Glutamatergic neuron (in vitro differentiated cells): ENCODE measurements around the gene LIN37. TPM values are rescaled to one million over a fixed set of nuclear protein-coding genes. Genes with fewer than 3 reads are reported as not detected.

Source experiments
- DNase-seq: peaks from one replicate; pipeline ENCODE4 v3.0.0; 2022
- H3K27ac Mint-ChIP-seq: one replicate; pipeline ENCODE4 v1.8.0; 2020; ENCODE audit warnings: mild to moderate bottlenecking, mixed read lengths, inconsistent platforms; ENCODE audit not compliant: unreplicated experiment
- H3K27me3 Mint-ChIP-seq: one replicate; pipeline ENCODE4 v1.8.0; 2020; ENCODE audit warnings: mild to moderate bottlenecking, moderate library complexity, mixed read lengths, inconsistent platforms; ENCODE audit not compliant: unreplicated experiment
- H3K36me3 Mint-ChIP-seq: one replicate; pipeline ENCODE4 v1.8.0; 2020; ENCODE audit warnings: mild to moderate bottlenecking, mixed read lengths, inconsistent platforms; ENCODE audit not compliant: unreplicated experiment
- H3K4me1 Mint-ChIP-seq: one replicate; pipeline ENCODE4 v1.8.0; 2020; ENCODE audit warnings: mild to moderate bottlenecking, low read depth, mixed read lengths, inconsistent platforms; ENCODE audit not compliant: unreplicated experiment
- H3K4me3 Mint-ChIP-seq: one replicate; pipeline ENCODE4 v1.8.0; 2020; ENCODE audit warnings: mild to moderate bottlenecking, mixed read lengths, inconsistent platforms; ENCODE audit not compliant: unreplicated experiment
- H3K9me3 Mint-ChIP-seq: one replicate; pipeline ENCODE4 v1.8.0; 2020; ENCODE audit warnings: mild to moderate bottlenecking, moderate library complexity, mixed read lengths, inconsistent platforms; ENCODE audit not compliant: unreplicated experiment
- total RNA-seq: library from RNA; stranded (reverse); fragmentation: NEBNext Ultra II Directional; extraction: Animal tissue kit (Norgen Biotek cat#: 25700); gene quantifications from one replicate; pipeline ENCODE4 v1.2.1, GENCODE V29; 2021; ENCODE audit not compliant: unreplicated experiment
- TF ChIP-seq, protein P1 (sequence below): fragments of 200-600 bp; sonication (generic); IDR thresholded peaks from one replicate; pipeline ENCODE4 v1.5.0; 2021; ENCODE audit not compliant: partially characterized antibody, unreplicated experiment

LIN37 gene
- total RNA-seq, 1 donor from 2014 or later = 29.8 TPM

- peaks cover 15% of the 10 kb centered on the region for H3K9me3 Mint-ChIP-seq
- DNase-seq = peak; percentile 100
- H3K36me3 Mint-ChIP-seq = peaks cover 12% of the 10 kb centered on the region
- H3K4me3 Mint-ChIP-seq = peak within 1 kb of the TSS; percentile 94
- H3K4me1 Mint-ChIP-seq = peaks cover 18% of the 10 kb centered on the region
- H3K27me3 Mint-ChIP-seq = peaks cover 28% of the 10 kb centered on the region
- peak within 1 kb of the TSS; percentile 92 for H3K27ac Mint-ChIP-seq
- TF ChIP-seq, protein P1, sequence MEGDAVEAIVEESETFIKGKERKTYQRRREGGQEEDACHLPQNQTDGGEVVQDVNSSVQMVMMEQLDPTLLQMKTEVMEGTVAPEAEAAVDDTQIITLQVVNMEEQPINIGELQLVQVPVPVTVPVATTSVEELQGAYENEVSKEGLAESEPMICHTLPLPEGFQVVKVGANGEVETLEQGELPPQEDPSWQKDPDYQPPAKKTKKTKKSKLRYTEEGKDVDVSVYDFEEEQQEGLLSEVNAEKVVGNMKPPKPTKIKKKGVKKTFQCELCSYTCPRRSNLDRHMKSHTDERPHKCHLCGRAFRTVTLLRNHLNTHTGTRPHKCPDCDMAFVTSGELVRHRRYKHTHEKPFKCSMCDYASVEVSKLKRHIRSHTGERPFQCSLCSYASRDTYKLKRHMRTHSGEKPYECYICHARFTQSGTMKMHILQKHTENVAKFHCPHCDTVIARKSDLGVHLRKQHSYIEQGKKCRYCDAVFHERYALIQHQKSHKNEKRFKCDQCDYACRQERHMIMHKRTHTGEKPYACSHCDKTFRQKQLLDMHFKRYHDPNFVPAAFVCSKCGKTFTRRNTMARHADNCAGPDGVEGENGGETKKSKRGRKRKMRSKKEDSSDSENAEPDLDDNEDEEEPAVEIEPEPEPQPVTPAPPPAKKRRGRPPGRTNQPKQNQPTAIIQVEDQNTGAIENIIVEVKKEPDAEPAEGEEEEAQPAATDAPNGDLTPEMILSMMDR = no peak
Measured at GRCh38 chr19:35775298-35776101, 27.1 kb downstream of the LIN37 start, which contains the start of gene ARHGAP33. Gene ARHGAP33 (plus strand): TSS chr19:35775564. CDS start chr19:35775659, 95 bp downstream.

DNA sequence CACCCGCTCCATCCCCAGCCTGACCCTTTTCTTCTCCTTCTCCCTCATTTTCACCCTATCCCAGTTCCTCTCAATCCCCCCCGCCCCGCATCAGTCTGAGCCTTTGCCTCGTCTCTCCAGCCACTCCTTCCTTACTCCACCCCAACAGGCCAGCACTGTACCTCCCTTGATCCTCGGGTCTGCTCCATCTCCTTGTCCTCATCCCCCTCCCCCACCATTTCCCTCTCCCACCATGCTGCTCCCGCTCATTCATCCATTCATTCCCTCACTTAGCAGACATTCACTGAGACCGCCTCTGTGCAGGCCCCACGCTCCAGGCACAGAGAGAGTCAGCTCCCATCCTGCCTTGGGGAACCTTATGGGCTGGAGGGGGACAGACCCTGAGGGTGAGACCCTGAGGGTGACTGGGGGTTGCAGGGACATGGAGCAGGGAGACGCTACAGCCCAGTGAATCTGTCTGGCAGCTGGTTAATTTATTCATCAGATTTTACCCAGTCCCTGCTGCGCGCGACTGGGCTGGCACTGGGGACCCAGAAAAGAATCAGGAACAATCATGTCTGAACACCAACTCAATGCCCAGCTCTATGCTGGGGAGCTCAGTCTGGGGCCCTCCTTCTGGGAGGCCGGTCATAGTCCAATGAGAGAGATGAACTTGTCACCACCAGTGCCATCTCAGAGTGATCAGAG lies 27.9 kb downstream of the LIN37 start:
- peaks cover 18% of the 10 kb centered on the region for H3K4me1 Mint-ChIP-seq
- peaks cover 25% of the 10 kb centered on the region for H3K27me3 Mint-ChIP-seq
- peaks cover 12% of the 10 kb centered on the region for H3K36me3 Mint-ChIP-seq
- DNase-seq = no peak
- TF ChIP-seq, protein P1 = no peak
- H3K9me3 Mint-ChIP-seq = peaks cover 15% of the 10 kb centered on the region
- peak overlapping the region; percentile 94 for H3K4me3 Mint-ChIP-seq
- H3K27ac Mint-ChIP-seq = peak overlapping the region; percentile 92

DNA sequence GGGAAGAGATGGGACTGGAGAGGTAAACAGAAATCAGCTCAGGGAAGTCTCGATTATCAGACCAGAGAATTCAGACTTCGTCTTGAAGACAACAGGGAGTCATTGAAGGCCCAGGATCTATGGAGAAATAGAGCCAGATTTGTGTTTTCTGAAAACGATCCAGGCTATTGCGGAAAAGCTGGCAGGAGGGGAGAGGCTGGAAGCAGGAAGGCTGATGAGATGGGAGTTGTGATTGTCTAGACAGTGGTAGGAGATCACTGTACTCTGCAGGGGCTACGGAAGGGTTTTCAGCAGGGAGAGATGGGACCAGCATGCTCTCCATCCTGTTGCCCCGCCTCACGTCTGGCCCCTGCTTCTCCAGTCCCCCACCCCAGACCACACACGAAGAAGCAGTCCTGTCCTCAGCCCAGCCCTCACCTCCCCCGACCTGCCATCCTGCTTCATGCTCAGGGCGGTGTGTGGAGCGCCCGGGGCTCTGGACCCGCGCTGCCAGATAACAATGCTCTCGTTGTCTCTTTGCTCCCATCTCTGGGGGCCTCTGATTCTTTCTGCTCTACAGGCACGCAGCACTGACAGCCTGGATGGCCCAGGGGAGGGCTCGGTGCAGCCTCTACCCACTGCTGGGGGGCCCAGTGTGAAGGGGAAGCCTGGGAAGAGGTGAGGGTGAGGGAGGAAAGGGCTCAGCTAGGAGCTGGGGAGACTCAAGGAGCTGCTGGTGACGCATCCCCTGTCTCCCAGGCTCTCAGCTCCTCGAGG lies 28.9 kb downstream of the LIN37 start:
- peaks cover 12% of the 10 kb centered on the region for H3K36me3 Mint-ChIP-seq
- DNase-seq = no peak
- TF ChIP-seq, protein P1 = no peak

DNA sequence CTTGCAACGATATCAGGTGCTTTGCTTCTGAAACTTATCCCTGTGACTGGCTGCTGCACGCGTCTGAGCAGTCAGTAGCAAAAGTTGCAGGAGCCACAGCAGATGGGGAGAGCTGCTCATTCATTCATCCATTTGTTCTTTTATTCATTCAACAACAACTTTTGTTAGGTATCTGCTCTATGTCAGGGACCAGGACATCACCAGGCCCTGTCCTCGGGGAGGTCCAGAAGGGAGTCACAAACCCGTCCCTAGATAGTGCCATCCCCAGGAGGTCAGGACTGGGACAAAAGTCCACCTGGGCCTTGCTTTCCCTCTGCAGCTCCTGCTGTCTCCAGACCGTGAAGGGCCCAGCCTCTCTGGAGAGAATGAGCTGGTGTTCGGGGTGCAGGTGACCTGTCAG lies 29.6 kb downstream of the LIN37 start:
- Mint-ChIP-seq H3K36me3 (peaks cover 12% of the 10 kb centered on the region), H3K4me1 (peaks cover 18% of the 10 kb centered on the region), H3K9me3 (peaks cover 14% of the 10 kb centered on the region), H3K27me3 (peaks cover 25% of the 10 kb centered on the region), H3K27ac (no peak overlapping the region), H3K4me3 (peak overlapping the region; percentile 94)
- TF ChIP-seq, protein P1 = no peak
- no peak for DNase-seq

More for the DNA sequence above, 28.9 kb downstream of the LIN37 start:
- Mint-ChIP-seq H3K27me3 (peaks cover 25% of the 10 kb centered on the region), H3K4me1 (peaks cover 18% of the 10 kb centered on the region), H3K27ac (peak overlapping the region; percentile 92), H3K4me3 (peak overlapping the region; percentile 94), H3K9me3 (peaks cover 15% of the 10 kb centered on the region)
